ENCODE results near the gene ANO10. TPM values are rescaled to one million over a fixed set of nuclear protein-coding genes. Genes with fewer than 3 reads are reported as not detected.
"Not testable (repeated sequence)": the region's sequence is repeated elsewhere in the genome, so short reads cannot be mapped to it uniquely, and the experiment has no call there.

Gene ANO10
- total and polyA plus RNA-seq, 7 donors, result 10.3 to 18.8 (median 13.1) TPM

- 49 to 80% (median 77%) methylated on average over 2 of the region's 2 CpGs for WGBS, 3 donors
- no peaks in the 10 kb centered on the region for H3K27me3 ChIP-seq (ENCODE audit: insufficient read depth in 3 of 3, low read length in 2 of 3)
- H3K36me3 ChIP-seq (ENCODE audit: insufficient read depth in 1 of 2, low read depth in 1 of 2), result peaks cover 0 to 12% of the 10 kb centered on the region in 2 donors
- DNase-seq (no peak), ATAC-seq (no peak)
- no peak overlapping the region for H3K27ac ChIP-seq
- intact Hi-C loops (cut with DNase I), result no loop called here
- no peak for TF ChIP-seq CTCF (IDR thresholded peaks at IDR 0.05)
- H3K4me1 ChIP-seq, result peaks cover 17% of the 10 kb centered on the region
- no peak overlapping the region for H3K4me3 ChIP-seq
- no peaks in the 10 kb centered on the region for H3K9me3 ChIP-seq
Measured at GRCh38 chr3:43581343-43581742, 40.5 kb downstream of the ANO10 start.

DNA sequence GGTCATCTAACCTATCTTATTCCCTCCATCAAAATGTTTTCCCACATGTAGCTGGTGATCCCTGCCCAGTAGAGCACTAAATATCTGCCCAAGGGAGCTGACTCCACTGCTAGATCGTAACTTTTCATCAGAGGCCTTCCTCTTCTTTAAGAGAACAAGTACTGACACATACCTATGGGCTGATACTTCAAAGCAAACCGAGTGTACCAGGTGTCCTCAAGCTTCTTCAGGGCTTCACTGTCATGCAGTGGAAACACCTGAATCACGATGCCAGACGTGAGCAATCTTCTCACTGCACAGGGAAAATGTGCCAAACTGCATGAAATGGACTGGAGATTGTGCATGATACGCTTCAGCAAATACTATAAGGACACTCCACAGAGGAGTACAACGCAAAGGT lies 41.6 kb downstream of the ANO10 start:
- H3K27ac ChIP-seq, result no peak overlapping the region
- no peak overlapping the region for H3K4me3 ChIP-seq
- H3K9me3 ChIP-seq, result no peaks in the 10 kb centered on the region
- ATAC-seq (no peak), DNase-seq (no peak)
- H3K36me3 ChIP-seq (ENCODE audit: insufficient read depth in 1 of 2, low read depth in 1 of 2), result peaks cover 0 to 13% of the 10 kb centered on the region in 2 donors
- intact Hi-C loops (cut with DNase I), result no loop called here
- TF ChIP-seq CTCF (IDR thresholded peaks at IDR 0.05), result no peak
- no peaks in the 10 kb centered on the region for H3K27me3 ChIP-seq (ENCODE audit: insufficient read depth in 3 of 3, low read length in 2 of 3)
- H3K4me1 ChIP-seq, result peaks cover 17% of the 10 kb centered on the region
- WGBS, 3 donors, result 90 to 94% (median 92%) methylated on average over 6 of the region's 6 CpGs

- H3K4me1 ChIP-seq, result no peaks in the 10 kb centered on the region
- no peaks in the 10 kb centered on the region for H3K27me3 ChIP-seq (ENCODE audit: insufficient read depth in 3 of 3, low read length in 2 of 3)
- peaks cover 0 to 6% of the 10 kb centered on the region in 2 donors for H3K36me3 ChIP-seq (ENCODE audit: insufficient read depth in 1 of 2, low read depth in 1 of 2)
- no peak for TF ChIP-seq CTCF (IDR thresholded peaks at IDR 0.05)
- ATAC-seq, result no peak
- 93 to 96% (median 94%) methylated on average over 2 of the region's 2 CpGs for WGBS, 3 donors
- no peaks in the 10 kb centered on the region for H3K9me3 ChIP-seq
- no peak overlapping the region for H3K27ac ChIP-seq
- intact Hi-C loops (cut with DNase I), result no loop called here
- no peak for DNase-seq
- H3K4me3 ChIP-seq, result no peak overlapping the region
Measured at GRCh38 chr3:43573576-43573975, 48.2 kb downstream of the ANO10 start.

DNA sequence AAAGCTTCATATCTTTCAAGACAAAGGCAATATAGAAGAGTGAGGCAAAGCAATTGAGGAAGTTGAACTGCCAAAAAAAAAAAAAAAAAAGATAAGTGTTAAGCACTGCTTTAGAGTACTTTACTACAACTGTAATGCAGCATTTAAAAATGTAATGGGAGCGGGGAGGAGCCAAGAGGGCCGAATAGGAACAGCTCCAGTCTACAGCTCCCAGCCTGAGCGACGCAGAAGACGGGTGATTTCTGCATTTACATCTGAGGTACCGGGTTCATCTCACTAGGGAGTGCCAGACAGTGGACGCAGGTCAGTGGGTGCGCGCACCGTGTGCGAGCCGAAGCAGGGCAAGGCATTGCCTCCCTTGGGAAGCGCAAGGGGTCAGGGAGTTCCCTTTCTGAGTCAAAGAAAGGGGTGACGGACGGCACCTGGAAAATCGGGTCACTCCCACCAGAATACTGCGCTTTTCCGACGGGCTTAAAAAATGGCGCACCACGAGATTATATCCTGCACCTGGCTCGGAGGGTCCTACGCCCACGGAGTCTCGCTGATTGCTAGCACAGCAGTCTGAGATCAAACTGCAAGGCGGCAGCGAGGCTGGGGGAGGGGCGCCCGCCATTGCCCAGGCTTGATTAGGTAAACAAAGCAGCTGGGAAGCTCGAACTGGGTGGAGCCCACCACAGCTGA lies 56.0 kb downstream of the ANO10 start:
- H3K4me1 ChIP-seq; H3K9me3 ChIP-seq; DNase-seq; H3K36me3 ChIP-seq (ENCODE audit: insufficient read depth in 1 of 2, low read depth in 1 of 2); H3K4me3 ChIP-seq; H3K27ac ChIP-seq; ATAC-seq; H3K27me3 ChIP-seq (ENCODE audit: insufficient read depth in 3 of 3, low read length in 2 of 3); intact Hi-C loops (cut with DNase I): not testable (repeated sequence)
- 92 to 99% (median 96%) methylated on average over 9 to 21 of the region's 30 CpGs for WGBS, 3 donors

GRCh38 chr3:43559961-43560360 lies 61.9 kb downstream of the ANO10 start:
- H3K4me3 ChIP-seq, result no peak overlapping the region
- intact Hi-C loops (cut with DNase I), result no loop called here
- H3K27ac ChIP-seq, result no peak overlapping the region
- peaks cover 3 to 17% of the 10 kb centered on the region in 2 donors for H3K36me3 ChIP-seq (ENCODE audit: insufficient read depth in 1 of 2, low read depth in 1 of 2)
- ATAC-seq (no peak), DNase-seq (no peak)
- no peaks in the 10 kb centered on the region for H3K27me3 ChIP-seq (ENCODE audit: insufficient read depth in 3 of 3, low read length in 2 of 3)
- H3K9me3 ChIP-seq, result no peaks in the 10 kb centered on the region
- TF ChIP-seq CTCF (IDR thresholded peaks at IDR 0.05), result no peak
- H3K4me1 ChIP-seq, result no peaks in the 10 kb centered on the region
